ENCODE measurements around the gene ROBO3. TPM values are rescaled to one million over a fixed set of nuclear protein-coding genes. Genes with fewer than 3 reads are reported as not detected.

ROBO3 gene
- total and polyA plus RNA-seq, 10 donors = 13.2 to 43.2 (median 25.4) TPM

GRCh38 chr11:124823512-124824376 is 41.5 kb upstream of the ROBO3 start:
- WGBS, 5 donors = 63 to 80% (median 73%) methylated on average over 8 of the region's 8 CpGs
- no peaks in the 10 kb centered on the region for H3K36me3 ChIP-seq
- H3K27ac ChIP-seq = no peak overlapping the region
- H3K4me3 ChIP-seq = no peak overlapping the region
- H3K4me1 ChIP-seq = no peaks in the 10 kb centered on the region
- no peaks in the 10 kb centered on the region for H3K9me3 ChIP-seq
- H3K27me3 ChIP-seq (replicated peaks in 1 of 7) = peaks cover 0 to 51% (median 0%) of the 10 kb centered on the region in 7 donors
- DNase-seq = no peak
- intact Hi-C loops (cut with DNase I; ENCODE audit: low total_unique reads) = no loop called here
- TF ChIP-seq POLR2AphosphoS5 (IDR thresholded peaks at IDR 0.05) = no peak
- no peak for TF ChIP-seq POLR2A (IDR thresholded peaks at IDR 0.05)
- TF ChIP-seq, protein P1, sequence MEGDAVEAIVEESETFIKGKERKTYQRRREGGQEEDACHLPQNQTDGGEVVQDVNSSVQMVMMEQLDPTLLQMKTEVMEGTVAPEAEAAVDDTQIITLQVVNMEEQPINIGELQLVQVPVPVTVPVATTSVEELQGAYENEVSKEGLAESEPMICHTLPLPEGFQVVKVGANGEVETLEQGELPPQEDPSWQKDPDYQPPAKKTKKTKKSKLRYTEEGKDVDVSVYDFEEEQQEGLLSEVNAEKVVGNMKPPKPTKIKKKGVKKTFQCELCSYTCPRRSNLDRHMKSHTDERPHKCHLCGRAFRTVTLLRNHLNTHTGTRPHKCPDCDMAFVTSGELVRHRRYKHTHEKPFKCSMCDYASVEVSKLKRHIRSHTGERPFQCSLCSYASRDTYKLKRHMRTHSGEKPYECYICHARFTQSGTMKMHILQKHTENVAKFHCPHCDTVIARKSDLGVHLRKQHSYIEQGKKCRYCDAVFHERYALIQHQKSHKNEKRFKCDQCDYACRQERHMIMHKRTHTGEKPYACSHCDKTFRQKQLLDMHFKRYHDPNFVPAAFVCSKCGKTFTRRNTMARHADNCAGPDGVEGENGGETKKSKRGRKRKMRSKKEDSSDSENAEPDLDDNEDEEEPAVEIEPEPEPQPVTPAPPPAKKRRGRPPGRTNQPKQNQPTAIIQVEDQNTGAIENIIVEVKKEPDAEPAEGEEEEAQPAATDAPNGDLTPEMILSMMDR (IDR thresholded peaks at IDR 0.05 in 8 of 11, conservative IDR thresholded peaks at IDR 0.05 in 3 of 11) = no peak

DNA sequence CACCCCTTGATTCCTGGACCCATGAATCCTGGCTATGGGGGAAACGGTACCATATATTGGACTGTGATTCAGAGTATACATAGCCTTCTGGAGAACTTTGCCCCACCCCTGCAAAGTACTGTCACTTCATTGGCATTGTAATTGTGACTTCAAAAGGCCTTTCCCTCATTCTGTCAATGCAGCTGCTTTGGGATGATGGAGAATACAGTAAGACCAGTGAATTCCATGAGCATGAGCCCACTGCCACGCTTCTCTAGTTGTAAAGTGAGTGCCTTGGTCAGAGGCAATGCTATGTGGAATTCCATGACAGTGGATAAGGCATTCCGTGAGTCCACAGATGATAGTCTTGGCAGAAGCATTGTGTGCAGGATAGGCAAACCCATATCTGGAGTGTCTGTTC is 39.4 kb upstream of the ROBO3 start:
- peaks cover 0 to 43% (median 0%) of the 10 kb centered on the region in 7 donors for H3K27me3 ChIP-seq (replicated peaks in 1 of 7)
- no peaks in the 10 kb centered on the region for H3K36me3 ChIP-seq
- DNase-seq = no peak
- 51 to 83% (median 74%) methylated on average over 3 of the region's 3 CpGs for WGBS, 5 donors
- H3K4me1 ChIP-seq = no peaks in the 10 kb centered on the region
- H3K9me3 ChIP-seq = no peaks in the 10 kb centered on the region
- no peak overlapping the region for H3K27ac ChIP-seq
- TF ChIP-seq, protein P1 (IDR thresholded peaks at IDR 0.05 in 8 of 11, conservative IDR thresholded peaks at IDR 0.05 in 3 of 11) = no peak
- TF ChIP-seq POLR2A (IDR thresholded peaks at IDR 0.05) = no peak
- no peak for TF ChIP-seq POLR2AphosphoS5 (IDR thresholded peaks at IDR 0.05)
- no peak overlapping the region for H3K4me3 ChIP-seq
- intact Hi-C loops (cut with DNase I; ENCODE audit: low total_unique reads) = no loop called here

DNA sequence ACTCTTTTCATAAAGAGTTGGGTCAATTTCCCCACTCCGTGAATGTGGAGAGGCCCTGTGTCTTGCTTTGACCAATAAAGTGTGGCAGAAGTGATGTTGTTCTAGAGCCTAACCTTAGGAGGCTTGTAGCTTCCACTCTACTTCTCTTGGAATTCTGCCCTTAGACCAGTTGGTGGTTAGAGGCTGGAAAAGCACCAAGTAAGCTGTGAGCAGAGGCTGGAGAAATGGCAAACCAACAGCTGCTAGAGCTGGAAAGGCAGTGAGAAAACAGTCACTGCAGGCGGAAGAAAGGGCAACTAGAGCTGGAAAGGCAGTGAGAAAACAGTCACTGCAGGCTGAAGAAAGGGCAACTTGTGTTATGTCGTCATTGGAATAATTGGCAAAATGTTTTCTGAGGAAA is 35.2 kb upstream of the ROBO3 start:
- Histone ChIP-seq H3K4me1 (no peaks in the 10 kb centered on the region), H3K36me3 (no peaks in the 10 kb centered on the region), H3K27me3 (replicated peaks in 1 of 7) (peaks cover 0 to 29% (median 0%) of the 10 kb centered on the region in 7 donors), H3K27ac (no peak overlapping the region), H3K4me3 (no peak overlapping the region), H3K9me3 (no peaks in the 10 kb centered on the region)
- 81 to 94% (median 88%) methylated on average over 3 of the region's 3 CpGs for WGBS, 5 donors
- intact Hi-C loops (cut with DNase I; ENCODE audit: low total_unique reads) = no loop called here
- DNase-seq = no peak
- no peak for TF ChIP-seq POLR2A (IDR thresholded peaks at IDR 0.05)
- TF ChIP-seq, protein P1 (IDR thresholded peaks at IDR 0.05 in 8 of 11, conservative IDR thresholded peaks at IDR 0.05 in 3 of 11) = no peak
- no peak for TF ChIP-seq POLR2AphosphoS5 (IDR thresholded peaks at IDR 0.05)

GRCh38 chr11:124830749-124831148 is 34.5 kb upstream of the ROBO3 start:
- WGBS, 5 donors = 74 to 92% (median 80%) methylated on average over 3 of the region's 3 CpGs
- no peaks in the 10 kb centered on the region for H3K36me3 ChIP-seq
- no peak for DNase-seq
- H3K9me3 ChIP-seq = no peaks in the 10 kb centered on the region
- intact Hi-C loops (cut with DNase I; ENCODE audit: low total_unique reads) = no loop called here
- H3K4me1 ChIP-seq = no peaks in the 10 kb centered on the region
- no peak overlapping the region for H3K4me3 ChIP-seq
- no peak for TF ChIP-seq POLR2AphosphoS5 (IDR thresholded peaks at IDR 0.05)
- TF ChIP-seq POLR2A (IDR thresholded peaks at IDR 0.05) = no peak
- TF ChIP-seq, protein P1 (IDR thresholded peaks at IDR 0.05 in 8 of 11, conservative IDR thresholded peaks at IDR 0.05 in 3 of 11) = no peak
- H3K27ac ChIP-seq = no peak overlapping the region
- H3K27me3 ChIP-seq (replicated peaks in 1 of 7) = peaks cover 0 to 30% (median 0%) of the 10 kb centered on the region in 7 donors

All from spleen (tissue), 11 donors.